ENCODE measurements around the gene MICAL2. TPM values are rescaled to one million over a fixed set of nuclear protein-coding genes. Genes with fewer than 3 reads are reported as not detected.

MICAL2 gene
- total RNA-seq, 1 experiment from 2014 or later: 37.4 TPM

DNA sequence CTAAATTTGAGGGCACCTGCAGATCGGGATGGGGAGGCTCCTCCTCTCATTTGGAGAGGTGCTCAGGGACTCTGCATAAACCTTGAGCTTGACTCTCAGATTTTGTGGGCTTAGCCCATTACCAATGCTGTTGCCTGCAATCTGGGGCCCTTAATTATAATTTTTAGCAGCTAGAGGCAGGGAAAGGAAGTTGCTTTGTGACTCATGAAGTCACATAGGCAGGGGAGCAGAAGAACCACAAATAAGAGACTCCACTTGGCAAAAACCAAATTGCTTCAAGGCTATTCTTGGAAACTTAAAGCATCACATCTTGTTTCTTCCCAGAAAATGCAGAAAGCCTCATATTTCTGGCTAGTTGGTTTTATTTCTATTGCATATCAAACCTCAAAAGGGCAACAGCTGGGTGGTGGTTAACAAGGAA lies 46.9 kb downstream of the MICAL2 start:
- no peak overlapping the region for H3K27ac ChIP-seq (ENCODE audit: low read depth, low read length)
- no peaks in the 10 kb centered on the region for H3K27me3 ChIP-seq (ENCODE audit: insufficient read depth, low read length)
- H3K9me3 ChIP-seq (ENCODE audit: control insufficient read depth in 1 of 2, insufficient read depth in 1 of 2, low read depth in 1 of 2, low read length in 2 of 2): no peaks in the 10 kb centered on the region
- ATAC-seq: no peak
- POLR2A ChIA-PET: no interaction called here
- RAD21 ChIA-PET (ENCODE audit: low non-redundant PET in 1 of 2, low total read pairs in 2 of 2, uncharacterized antibody in 2 of 2, unreplicated experiment in 2 of 2): no interaction called here
- CTCF ChIA-PET: interaction anchor here (1.6 kb wide), 1 partner anchor 131 kb away, joined by 4 read pairs; no protein-coding TSS in a partner anchor
- no peak overlapping the region for H3K4me3 ChIP-seq (replicated peaks in 1 of 2; ENCODE audit: low read depth in 1 of 2, low read length in 2 of 2)
- no peak for DNase-seq (ENCODE audit: low read depth, low spot score)
- H3K9me2 ChIP-seq (ENCODE audit: insufficient read depth): no peaks in the 10 kb centered on the region
- H3K36me3 ChIP-seq (ENCODE audit: control insufficient read depth in 1 of 2, insufficient read depth in 2 of 2, low read length in 2 of 2): no peaks in the 10 kb centered on the region; a peak in 1 of 4 replicates
- H3K4me2 ChIP-seq (ENCODE audit: low read length): peak overlapping the region; percentile 18; the same call in 1 of the 2 replicates
- BruUV-seq (replicated peaks): no TSS peak
- H3K9ac ChIP-seq (ENCODE audit: low read length): no peak overlapping the region
- intact Hi-C loops (cut with micrococcal nuclease): no loop called here
- H2AFZ ChIP-seq (ENCODE audit: low read depth, low read length, poor library complexity, severe bottlenecking): no peak overlapping the region
- TF ChIP-seq, protein P1, sequence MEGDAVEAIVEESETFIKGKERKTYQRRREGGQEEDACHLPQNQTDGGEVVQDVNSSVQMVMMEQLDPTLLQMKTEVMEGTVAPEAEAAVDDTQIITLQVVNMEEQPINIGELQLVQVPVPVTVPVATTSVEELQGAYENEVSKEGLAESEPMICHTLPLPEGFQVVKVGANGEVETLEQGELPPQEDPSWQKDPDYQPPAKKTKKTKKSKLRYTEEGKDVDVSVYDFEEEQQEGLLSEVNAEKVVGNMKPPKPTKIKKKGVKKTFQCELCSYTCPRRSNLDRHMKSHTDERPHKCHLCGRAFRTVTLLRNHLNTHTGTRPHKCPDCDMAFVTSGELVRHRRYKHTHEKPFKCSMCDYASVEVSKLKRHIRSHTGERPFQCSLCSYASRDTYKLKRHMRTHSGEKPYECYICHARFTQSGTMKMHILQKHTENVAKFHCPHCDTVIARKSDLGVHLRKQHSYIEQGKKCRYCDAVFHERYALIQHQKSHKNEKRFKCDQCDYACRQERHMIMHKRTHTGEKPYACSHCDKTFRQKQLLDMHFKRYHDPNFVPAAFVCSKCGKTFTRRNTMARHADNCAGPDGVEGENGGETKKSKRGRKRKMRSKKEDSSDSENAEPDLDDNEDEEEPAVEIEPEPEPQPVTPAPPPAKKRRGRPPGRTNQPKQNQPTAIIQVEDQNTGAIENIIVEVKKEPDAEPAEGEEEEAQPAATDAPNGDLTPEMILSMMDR (IDR thresholded peaks at IDR 0.05 in 2 of 3, conservative IDR thresholded peaks at IDR 0.05 in 1 of 3; ENCODE audit: borderline replicate concordance in 1 of 3, insufficient read depth in 1 of 3, low read depth in 2 of 3, low read length in 2 of 3): no peak
- TF ChIP-seq ELF1 (IDR thresholded peaks at IDR 0.05; ENCODE audit: borderline replicate concordance, low read depth): no peak
- TF ChIP-seq, protein P2, sequence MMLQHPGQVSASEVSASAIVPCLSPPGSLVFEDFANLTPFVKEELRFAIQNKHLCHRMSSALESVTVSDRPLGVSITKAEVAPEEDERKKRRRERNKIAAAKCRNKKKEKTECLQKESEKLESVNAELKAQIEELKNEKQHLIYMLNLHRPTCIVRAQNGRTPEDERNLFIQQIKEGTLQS (IDR thresholded peaks at IDR 0.05): no peak
- TF ChIP-seq, protein P3, sequence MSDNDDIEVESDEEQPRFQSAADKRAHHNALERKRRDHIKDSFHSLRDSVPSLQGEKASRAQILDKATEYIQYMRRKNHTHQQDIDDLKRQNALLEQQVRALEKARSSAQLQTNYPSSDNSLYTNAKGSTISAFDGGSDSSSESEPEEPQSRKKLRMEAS (IDR thresholded peaks at IDR 0.05): no peak
- no peak for TF ChIP-seq POLR2AphosphoS5 (IDR thresholded peaks at IDR 0.05; ENCODE audit: low read depth, low read length)
- TF ChIP-seq SRF (IDR thresholded peaks at IDR 0.05; ENCODE audit: low read depth): no peak
- 0 out of 2 replicates have a peak, but pooled peaks have one; percentile 13 for TF ChIP-seq SP1 (IDR thresholded peaks at IDR 0.05; ENCODE audit: low read depth)
- TF ChIP-seq YY1 (IDR thresholded peaks at IDR 0.05; ENCODE audit: extremely low read depth, insufficient replicate concordance, low read depth, low read length): no peak
- H3K79me2 ChIP-seq (ENCODE audit: insufficient read depth, low read length): no peaks in the 10 kb centered on the region
- H4K20me1 ChIP-seq (ENCODE audit: insufficient read depth): no peaks in the 10 kb centered on the region
- H3K4me1 ChIP-seq (ENCODE audit: control insufficient read depth in 1 of 2, insufficient read depth in 2 of 2, low read length in 2 of 2): peaks cover 10 to 38% of the 10 kb centered on the region in 2 experiments

Measured in HCT116 (cell line).